GM19467 (cell line): ENCODE measurements around the gene NGRN.
A peak's percentile ranks its signal among the peaks of the same experiment; 100 is the strongest.

Experiments
- ATAC-seq: cut with Tn5 transposase; IDR thresholded peaks from one replicate; pipeline ENCODE4 v1.9.1; 2021; ENCODE audit warnings: mild to moderate bottlenecking, moderate library complexity; ENCODE audit not compliant: unreplicated experiment

Gene NGRN, protein sequence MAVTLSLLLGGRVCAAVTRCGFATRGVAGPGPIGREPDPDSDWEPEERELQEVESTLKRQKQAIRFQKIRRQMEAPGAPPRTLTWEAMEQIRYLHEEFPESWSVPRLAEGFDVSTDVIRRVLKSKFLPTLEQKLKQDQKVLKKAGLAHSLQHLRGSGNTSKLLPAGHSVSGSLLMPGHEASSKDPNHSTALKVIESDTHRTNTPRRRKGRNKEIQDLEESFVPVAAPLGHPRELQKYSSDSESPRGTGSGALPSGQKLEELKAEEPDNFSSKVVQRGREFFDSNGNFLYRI

DNA sequence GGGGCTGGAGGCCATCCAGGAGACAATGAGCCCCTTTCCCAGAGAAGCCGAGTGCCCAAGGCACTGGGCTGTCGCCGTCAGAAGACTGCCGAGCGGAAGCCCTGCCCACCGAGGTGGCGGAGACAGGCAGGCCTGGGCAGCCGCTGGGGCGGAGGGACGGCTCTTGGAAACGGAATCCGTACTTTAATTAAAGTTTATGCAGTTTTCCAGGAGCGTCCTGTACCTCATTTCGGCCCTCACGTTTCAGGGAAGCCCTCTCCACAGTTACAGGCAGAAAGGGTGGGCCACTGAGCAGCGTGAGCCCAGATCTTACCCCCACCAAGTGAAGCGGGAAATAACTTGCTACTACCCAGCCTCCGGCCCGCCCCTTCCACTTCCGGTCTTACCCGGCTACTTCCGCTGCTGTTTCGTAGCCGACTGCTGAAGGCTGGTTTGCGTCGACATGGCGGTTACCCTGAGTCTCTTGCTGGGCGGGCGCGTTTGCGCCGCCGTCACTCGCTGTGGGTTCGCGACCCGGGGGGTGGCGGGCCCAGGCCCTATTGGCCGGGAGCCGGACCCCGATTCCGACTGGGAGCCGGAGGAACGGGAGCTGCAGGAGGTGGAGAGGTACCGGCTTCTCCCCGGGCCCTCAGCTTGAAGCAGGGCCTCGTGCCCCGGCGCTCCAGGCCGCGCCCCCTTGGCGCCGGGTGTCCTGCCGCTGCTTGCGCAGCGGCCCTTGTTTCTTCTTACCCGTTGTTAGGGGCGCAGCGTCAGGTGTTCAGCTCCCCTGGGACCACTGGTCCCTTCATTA, at the start of gene NGRN:
Gene NGRN (plus strand): TSS at position 402 of the 790 bp plus-strand sequence. CDS start 41 bp downstream, at position 443.
- ATAC-seq = peak; percentile 90

DNA sequence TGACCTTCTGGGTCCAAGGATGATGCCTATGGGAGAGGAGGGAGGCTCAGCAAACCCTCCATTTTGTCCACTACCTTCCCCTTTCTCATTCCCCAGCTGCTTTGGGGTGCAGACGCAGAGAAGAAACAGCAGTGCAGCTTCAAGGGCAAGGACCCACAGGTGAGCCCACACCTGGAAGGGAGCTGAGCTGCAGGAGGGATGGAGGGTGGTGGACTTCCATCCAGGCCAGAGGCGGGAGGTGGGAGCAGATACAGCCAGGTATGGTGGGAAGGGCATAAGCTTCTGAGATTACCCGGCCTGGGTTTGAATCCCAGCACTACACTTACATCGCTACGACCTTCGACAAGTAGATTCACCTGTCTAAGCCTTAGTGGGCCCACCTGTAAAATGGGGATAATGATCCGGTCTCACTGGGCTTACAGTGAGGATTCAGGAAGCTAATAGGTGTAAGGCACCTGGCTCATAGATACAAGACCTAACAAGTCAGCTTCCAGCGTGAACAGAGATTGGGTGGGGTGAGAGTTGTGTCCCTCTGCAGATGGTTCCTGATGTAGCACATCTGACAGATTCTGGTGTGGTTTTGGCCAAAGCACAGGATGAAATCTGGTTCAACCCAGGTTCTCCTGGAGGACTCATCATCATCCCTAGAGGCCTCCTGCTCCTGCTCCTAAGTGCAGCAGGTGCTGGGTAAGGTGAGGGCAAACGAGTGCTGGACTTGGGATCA, 47.6 kb upstream of the NGRN start:
- no peak for ATAC-seq

DNA sequence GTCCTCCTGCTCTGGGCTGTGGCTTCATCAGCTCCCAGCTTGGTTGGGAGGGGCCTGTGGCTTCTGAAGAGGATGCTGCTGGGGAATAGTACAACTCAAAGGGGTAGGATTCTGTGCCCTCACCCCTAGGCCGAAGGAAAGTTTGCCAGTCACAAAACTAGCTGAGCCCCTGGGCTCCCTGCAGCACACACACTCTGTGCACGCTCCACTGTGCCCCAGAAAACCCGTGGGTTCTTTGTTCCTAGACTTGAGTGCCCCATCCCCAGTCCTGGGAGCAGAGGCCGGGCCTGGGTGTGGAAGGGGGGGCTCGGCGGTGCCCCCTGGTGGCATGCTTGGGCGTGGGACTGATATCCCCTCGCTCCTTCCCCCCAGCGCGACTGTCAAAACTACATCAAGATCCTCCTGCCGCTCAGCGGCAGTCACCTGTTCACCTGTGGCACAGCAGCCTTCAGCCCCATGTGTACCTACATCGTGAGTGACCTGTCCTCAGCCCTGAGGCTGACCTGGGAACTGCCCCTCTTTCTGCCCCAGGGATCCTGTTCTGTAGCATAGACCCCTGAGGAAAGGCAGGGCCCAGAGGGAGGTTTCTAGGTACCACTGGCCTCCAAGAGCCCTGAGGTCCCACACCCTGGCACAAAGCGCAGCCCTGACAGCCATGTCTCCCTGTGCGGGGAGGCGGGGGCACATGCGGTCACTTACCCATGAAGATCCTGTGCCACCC, 45.9 kb upstream of the NGRN start:
- ATAC-seq = no peak

DNA sequence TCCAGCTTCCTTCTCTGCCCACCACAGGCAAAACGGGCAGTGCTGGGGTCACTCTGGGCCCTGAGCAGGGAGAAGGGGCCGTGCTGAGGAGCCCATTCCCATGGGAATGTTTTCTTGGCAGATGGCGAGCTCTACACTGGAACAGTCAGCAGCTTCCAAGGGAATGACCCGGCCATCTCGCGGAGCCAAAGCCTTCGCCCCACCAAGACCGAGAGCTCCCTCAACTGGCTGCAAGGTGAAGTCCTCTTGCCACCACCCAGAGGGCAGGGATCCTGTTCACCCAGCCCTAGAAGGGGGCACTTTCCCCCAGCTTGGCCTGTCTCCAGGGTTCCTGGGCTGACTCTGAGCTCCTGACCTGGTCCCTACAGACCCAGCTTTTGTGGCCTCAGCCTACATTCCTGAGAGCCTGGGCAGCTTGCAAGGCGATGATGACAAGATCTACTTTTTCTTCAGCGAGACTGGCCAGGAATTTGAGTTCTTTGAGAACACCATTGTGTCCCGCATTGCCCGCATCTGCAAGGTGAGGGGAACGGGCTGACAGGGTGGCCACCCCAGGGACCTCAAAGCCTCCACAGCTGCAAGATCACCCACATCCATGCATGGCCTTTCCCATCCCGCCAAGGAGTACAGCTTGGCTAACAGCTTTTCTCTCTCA, 44.1 kb upstream of the NGRN start:
- no peak for ATAC-seq

DNA sequence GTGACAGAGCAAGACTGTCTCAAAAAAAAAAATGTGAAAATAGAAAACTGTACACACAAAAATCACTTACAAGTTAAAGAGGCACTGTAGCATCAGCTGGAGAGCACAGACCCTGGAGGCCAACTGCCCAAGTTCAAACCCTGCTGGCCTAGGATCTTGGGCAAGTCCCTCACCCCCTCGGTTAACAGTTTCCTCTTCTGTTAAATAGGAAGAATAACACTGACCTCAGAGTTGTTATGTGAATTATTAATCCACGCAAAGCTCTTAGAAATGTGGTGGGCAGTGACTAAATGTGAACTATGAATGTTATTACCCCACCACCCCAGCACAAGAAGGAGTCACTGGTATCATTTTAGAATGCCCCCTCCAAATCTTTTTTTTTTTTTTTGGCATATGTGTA, 42.9 kb upstream of the NGRN start:
- no peak for ATAC-seq

DNA sequence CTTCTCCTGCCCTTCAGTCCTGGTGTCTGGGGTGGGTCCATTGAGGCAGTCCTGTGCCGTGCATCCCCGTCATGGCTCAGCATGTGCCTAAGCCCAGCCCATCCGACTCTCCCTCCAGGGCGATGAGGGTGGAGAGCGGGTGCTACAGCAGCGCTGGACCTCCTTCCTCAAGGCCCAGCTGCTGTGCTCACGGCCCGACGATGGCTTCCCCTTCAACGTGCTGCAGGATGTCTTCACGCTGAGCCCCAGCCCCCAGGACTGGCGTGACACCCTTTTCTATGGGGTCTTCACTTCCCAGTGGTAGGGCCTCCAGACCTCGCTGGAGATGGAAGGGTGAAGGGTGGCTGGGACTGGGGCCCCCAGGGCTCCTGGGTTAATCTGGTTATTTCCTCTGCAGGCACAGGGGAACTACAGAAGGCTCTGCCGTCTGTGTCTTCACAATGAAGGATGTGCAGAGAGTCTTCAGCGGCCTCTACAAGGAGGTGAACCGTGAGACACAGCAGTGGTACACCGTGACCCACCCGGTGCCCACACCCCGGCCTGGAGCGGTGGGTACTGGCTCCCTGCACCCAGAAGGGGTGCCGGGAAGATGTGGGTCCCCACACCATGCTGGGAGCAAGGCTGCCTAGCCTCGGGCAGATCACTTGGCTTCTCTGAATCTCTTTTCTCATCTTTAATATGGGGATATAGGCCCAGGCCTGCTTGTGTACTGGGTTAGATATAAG, 41.9 kb upstream of the NGRN start:
- ATAC-seq = no peak

DNA sequence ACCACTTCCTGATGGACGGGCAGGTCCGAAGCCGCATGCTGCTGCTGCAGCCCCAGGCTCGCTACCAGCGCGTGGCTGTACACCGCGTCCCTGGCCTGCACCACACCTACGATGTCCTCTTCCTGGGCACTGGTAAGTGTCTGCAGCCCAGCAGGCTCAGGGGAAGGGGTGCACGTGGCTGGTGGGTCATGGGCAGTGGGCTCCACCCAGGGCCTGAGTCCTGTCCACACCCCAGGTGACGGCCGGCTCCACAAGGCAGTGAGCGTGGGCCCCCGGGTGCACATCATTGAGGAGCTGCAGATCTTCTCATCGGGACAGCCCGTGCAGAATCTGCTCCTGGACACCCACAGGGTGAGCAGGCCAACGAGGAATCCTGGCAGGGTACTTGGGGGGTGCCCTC, 40.4 kb upstream of the NGRN start:
- ATAC-seq = no peak

DNA sequence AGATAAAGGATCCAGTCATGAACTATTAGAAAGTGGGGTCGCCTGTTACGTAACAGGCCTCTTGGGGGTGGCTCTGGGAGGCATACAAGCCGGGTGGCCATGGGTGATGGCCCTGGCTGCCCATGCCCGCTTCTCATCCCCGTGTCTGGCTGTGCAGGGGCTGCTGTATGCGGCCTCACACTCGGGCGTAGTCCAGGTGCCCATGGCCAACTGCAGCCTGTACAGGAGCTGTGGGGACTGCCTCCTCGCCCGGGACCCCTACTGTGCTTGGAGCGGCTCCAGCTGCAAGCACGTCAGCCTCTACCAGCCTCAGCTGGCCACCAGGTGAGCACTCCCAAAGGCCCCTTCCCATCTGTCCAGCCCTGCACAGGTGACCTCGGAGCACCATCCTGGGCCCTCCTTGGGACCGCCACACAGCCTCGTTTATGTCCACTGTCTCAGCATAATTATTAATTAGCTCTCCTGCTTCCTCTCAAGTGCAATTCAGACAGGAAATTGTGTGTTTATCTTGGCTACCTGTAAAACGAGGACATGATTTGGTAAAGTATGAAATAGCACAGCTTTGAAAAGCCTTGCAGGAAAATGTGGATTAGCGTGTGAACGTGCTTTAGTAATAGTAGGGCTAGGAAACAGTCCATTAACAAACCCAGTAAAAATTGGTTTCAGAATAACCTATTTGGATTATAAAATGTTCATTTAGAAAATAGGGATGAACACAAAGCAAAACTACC, 39.8 kb upstream of the NGRN start:
- ATAC-seq = no peak

DNA sequence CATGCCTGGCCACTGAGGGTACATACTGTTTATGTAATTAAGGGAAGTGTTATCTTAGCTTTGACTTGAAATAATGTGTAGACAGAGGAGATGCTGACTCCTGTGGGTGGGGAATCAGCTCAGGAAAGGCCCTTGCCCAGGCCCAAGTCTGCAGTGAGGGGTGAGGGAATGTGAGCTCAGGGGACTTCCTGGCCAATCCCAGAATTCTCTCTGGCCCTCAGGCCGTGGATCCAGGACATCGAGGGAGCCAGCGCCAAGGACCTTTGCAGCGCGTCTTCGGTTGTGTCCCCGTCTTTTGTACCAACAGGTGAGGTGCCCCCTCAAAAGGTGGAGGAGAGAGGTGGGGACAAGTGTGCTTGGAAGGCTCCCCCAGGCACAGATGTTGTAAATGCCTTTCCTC, 38.1 kb upstream of the NGRN start:
- ATAC-seq = no peak

DNA sequence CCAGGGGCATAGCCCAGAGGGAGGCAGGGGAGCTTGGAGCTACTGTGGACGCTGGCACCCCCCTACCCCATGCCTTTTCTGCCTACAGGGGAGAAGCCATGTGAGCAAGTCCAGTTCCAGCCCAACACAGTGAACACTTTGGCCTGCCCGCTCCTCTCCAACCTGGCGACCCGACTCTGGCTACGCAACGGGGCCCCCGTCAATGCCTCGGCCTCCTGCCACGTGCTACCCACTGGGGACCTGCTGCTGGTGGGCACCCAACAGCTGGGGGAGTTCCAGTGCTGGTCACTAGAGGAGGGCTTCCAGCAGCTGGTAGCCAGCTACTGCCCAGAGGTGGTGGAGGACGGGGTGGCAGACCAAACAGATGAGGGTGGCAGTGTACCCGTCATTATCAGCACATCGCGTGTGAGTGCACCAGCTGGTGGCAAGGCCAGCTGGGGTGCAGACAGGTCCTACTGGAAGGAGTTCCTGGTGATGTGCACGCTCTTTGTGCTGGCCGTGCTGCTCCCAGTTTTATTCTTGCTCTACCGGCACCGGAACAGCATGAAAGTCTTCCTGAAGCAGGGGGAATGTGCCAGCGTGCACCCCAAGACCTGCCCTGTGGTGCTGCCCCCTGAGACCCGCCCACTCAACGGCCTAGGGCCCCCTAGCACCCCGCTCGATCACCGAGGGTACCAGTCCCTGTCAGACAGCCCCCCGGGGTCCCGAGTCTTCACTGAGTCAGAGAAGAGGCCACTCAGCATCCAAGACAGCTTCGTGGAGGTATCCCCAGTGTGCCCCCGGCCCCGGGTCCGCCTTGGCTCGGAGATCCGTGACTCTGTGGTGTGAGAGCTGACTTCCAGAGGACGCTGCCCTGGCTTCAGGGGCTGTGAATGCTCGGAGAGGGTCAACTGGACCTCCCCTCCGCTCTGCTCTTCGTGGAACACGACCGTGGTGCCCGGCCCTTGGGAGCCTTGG, 37.4 kb upstream of the NGRN start:
- no peak for ATAC-seq

DNA sequence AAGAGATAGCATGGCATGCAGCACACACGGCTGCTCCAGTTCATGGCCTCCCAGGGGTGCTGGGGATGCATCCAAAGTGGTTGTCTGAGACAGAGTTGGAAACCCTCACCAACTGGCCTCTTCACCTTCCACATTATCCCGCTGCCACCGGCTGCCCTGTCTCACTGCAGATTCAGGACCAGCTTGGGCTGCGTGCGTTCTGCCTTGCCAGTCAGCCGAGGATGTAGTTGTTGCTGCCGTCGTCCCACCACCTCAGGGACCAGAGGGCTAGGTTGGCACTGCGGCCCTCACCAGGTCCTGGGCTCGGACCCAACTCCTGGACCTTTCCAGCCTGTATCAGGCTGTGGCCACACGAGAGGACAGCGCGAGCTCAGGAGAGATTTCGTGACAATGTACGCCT, 36.5 kb upstream of the NGRN start:
- ATAC-seq = no peak

DNA sequence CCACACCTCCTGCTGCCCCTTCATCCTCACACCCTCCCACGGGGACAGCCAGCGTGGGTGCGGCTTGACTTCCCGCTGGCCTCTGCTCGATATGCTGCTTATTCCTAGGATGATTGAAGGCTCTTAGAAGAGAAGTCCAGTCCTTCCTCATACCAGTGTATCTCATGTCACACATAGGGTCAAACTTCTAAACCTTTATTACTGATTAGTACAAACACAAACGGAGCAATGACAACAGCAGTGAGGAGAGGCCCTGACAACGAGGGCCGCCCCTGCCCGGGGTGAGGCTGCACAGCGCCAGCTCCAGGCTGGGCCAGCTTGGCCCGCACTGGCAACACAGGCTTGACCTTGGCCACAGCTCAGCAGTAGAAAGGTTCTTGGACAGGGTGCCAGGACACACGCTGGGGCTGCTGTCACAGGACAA, 35.4 kb upstream of the NGRN start:
- ATAC-seq = no peak

DNA sequence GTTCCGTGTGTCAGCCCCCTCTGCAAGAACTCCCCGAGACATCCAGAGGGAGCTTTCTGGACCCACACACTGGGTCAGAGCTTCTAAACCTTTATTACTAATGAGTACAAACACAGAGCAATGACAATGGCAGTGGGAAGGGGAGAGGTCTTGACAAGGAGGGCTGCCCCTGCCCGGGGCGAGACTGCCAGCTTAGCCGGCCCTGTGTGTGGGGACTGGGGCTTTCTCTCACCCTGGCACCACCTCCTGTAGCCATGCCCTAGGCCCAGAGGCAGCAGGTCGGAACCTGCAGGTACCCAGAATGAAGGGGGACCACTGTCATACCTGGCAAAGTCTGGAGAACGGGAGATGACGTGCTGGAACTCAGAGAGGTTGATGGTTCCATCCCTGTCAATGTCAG, 34.9 kb upstream of the NGRN start:
- ATAC-seq = no peak

DNA sequence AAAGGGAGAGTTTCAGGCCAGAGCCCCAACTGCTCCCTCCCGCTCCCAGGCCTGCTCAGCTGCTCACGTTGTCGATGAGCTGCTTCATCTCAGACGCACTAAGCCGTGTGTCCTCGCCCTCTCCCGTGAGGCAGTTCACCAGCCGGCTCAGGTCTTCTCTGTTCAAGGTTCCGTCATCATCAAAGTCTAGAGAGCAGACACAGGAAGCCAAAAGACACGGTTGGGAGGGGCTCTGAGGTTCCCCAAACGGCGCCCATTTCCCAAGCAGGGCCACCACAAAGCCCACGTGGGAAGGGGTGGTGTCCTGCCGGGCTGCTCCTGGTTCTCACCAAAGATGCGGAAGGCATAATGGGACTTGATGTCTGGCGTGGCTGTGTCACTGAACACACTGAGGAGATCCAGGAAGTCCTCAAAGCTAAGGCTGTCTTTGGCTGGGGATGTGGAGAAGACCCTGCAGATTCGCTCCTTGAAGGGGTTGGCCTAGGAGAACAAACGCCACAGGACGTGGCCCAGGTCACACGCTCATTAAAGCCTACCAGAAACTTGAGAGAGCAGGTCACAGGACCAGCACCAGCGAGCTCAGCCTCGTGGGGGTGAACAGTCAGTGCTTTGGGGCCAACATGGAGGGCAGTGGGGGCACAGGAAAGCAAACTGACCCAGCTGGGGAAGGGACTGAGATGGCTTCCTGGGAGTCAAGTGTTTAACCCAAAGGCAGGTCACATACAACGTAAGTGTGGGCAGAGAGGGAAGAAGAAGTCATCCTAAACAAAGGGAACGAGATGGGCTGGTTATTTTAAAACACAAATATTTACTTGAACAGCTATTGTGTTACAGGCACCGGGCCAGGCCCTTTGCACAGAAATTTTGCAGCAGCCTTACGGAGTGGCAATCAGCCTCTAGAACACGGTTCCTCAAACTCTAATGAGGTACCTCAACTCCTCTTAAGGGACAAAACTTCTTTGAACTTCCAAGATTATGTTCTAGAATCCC, 34.1 kb upstream of the NGRN start:
- ATAC-seq = no peak

DNA sequence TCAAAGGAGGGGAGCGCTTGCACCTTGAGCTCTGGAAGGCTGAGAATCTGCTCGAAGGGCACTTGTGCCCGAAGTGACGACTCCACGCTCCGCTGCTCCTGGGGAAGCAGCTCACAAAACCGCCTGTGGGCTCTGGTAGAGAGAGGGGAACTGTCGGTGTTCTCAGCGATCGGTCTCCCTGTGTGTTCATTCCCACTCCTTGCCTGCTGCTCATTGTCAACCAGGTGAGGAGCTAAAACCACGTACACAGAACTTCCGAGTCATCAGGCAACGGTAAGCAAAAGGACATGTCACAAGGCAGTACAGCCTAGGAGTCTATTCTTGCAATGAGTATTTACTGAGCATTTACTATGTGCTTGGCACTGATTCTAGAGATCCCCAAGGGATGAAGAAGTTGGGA, 33.3 kb upstream of the NGRN start:
- no peak for ATAC-seq

DNA sequence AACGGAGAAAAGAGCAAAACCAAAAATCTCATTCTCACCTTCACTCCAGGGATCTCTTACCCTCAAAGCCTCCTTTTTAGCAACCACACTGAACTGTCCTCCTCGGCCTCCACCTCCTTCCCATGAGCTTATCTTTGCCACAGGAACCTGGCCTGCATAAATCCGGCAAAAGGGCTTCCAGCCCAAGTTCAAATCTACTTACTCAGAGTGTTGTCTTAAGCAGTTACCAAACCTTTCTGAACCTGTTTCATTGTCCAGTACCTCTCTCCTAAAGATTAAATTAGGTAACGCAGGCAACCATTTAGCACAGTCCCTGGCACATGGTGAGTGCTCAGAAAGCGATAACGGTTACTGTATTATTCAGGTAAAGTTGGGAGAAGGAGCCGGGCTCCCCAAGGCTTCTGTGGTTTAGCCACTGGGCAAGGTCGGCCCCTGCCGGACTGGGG, 32.5 kb upstream of the NGRN start:
- no peak for ATAC-seq
